PC-3 (cell line): ENCODE measurements around the gene GZMB. TPM values are rescaled to one million over a fixed set of nuclear protein-coding genes. Genes with fewer than 3 reads are reported as not detected.

Source experiments
- ATAC-seq: fragments of 200-7000 bp; cut with Tn5 transposase; 2 replicates; pipeline ENCODE4 v1.9.1; 2020; ENCODE audit warnings: mild to moderate bottlenecking, moderate library complexity
- BruUV-seq: library from RNA; stranded (reverse); fragments of 400-500 nt; replicated peaks from 2 replicates; lab custom pipeline; 2021; lab: Mats Ljungman, UMichigan
- CTCF ChIA-PET: fragments of 300-600 bp; sonication (Branson Sonifier 250); formaldehyde crosslinking; loops from one replicate; lab custom pipeline; 2022; ENCODE audit warnings: antibody characterized with exemption; lab: Charles Lee
- POLR2A ChIA-PET: fragments of 300-600 bp; sonication (Branson Sonifier 250); formaldehyde crosslinking; loops from one replicate; lab custom pipeline; 2022; ENCODE audit warnings: antibody characterized with exemption; ENCODE audit not compliant: unreplicated experiment; lab: Charles Lee
- DNase-seq: peaks from one replicate; pipeline ENCODE4 v3.0.0-alpha.2; 2015
- H2AFZ ChIP-seq: fragments of 300-600 bp; sonication (generic); 2 replicates; pipeline ENCODE4 v1.6.0; 2016; ENCODE audit warnings: antibody characterized with exemption, low read length
- H3F3A ChIP-seq: fragments of 300-600 bp; sonication (generic); one replicate; pipeline ENCODE4 v1.6.0; 2017; ENCODE audit warnings: antibody characterized with exemption, low read length, control low read depth, mild to moderate bottlenecking; ENCODE audit not compliant: unreplicated experiment
- H3K27ac ChIP-seq: fragments of 300-600 bp; sonication (generic); 2 replicates; pipeline ENCODE4 v1.5.1; 2016; ENCODE audit warnings: mild to moderate bottlenecking, low read length
- H3K27me3 ChIP-seq: fragments of 300-600 bp; sonication (generic); 2 replicates; pipeline ENCODE4 v1.6.1; 2016; ENCODE audit warnings: low read length, mixed read lengths
- H3K36me3 ChIP-seq: fragments of 300-600 bp; sonication (generic); 2 replicates; pipeline ENCODE4 v1.6.1; 2016; ENCODE audit warnings: low read depth, mixed run types, low read length, mixed read lengths
- H3K4me1 ChIP-seq: fragments of 300-600 bp; sonication (generic); 2 replicates; pipeline ENCODE4 v1.5.1; 2016; ENCODE audit warnings: low read length; ENCODE audit not compliant: insufficient read depth
- H3K4me2 ChIP-seq: fragments of 300-600 bp; sonication (generic); 2 replicates; pipeline ENCODE4 v1.6.0; 2016; ENCODE audit warnings: low read length
- H3K4me3 ChIP-seq: fragments of 300-600 bp; sonication (generic); 2 replicates; pipeline ENCODE4 v1.5.1; 2016; ENCODE audit warnings: mild to moderate bottlenecking, low read length, mixed read lengths
- H3K79me2 ChIP-seq: fragments of 300-600 bp; sonication (generic); 2 replicates; pipeline ENCODE4 v1.6.1; 2017; ENCODE audit warnings: low read length, mixed read lengths
- H3K9ac ChIP-seq: fragments of 300-600 bp; sonication (generic); 2 replicates; pipeline ENCODE4 v1.6.0; 2016; ENCODE audit warnings: mild to moderate bottlenecking, low read length
- H3K9me2 ChIP-seq: fragments of 300-600 bp; sonication (generic); replicated peaks from 2 replicates; pipeline ENCODE4 v1.6.1; 2016; ENCODE audit warnings: mixed run types, low read length, mixed read lengths
- H3K9me3 ChIP-seq: fragments of 300-600 bp; sonication (generic); 2 replicates; pipeline ENCODE4 v1.6.1; 2016; ENCODE audit warnings: low read length, mixed read lengths
- H4K20me1 ChIP-seq: fragments of 300-600 bp; sonication (generic); 2 replicates; pipeline ENCODE4 v1.6.1; 2016; ENCODE audit warnings: low read length, mixed read lengths
- CTCF ChIP-seq: fragments of 300-600 bp; sonication (generic); conservative IDR thresholded peaks from 2 replicates; pipeline ENCODE4 v1.5.1; 2017; ENCODE audit warnings: antibody characterized with exemption, low read depth, mild to moderate bottlenecking, low read length
- EZH2 ChIP-seq: fragments of 300-600 bp; sonication (generic); IDR thresholded peaks from one replicate; pipeline ENCODE4 v1.6.1; 2017; ENCODE audit warnings: antibody characterized with exemption, mild to moderate bottlenecking, low read length; ENCODE audit not compliant: unreplicated experiment
- EZH2phosphoT487 ChIP-seq: fragments of 300-600 bp; sonication (generic); IDR thresholded peaks from 2 replicates; pipeline ENCODE4 v1.6.1; 2018; ENCODE audit warnings: mild to moderate bottlenecking, antibody characterized with exemption, low read length, borderline replicate concordance
- intact Hi-C: fragments of 100-400 bp; cut with micrococcal nuclease; formaldehyde crosslinking; loops from 2 replicates; pipeline ENCODE4 v1.9.0; 2023
- total RNA-seq: library from RNA; depleted of rRNA; stranded (reverse); fragments of >200 nt; gene quantifications from 2 replicates; pipeline ENCODE4 v1.2.3, GENCODE V29; 2014

Gene GZMB
- total RNA-seq, 1 experiment from 2014 or later = not detected

GRCh38 chr14:24679248-24679961 lies 45.4 kb upstream of the GZMB start:
- no peaks in the 10 kb centered on the region for H3K9me2 ChIP-seq
- H3K36me3 ChIP-seq = no peaks in the 10 kb centered on the region; the same call in 1 of the 2 replicates
- ChIA-PET POLR2A (no interaction called here), CTCF (no interaction called here)
- intact Hi-C loops = loop anchor here (5.0 kb wide), 1 partner anchor 237 kb away; the partner anchor contains the start of gene SDR39U1
- ATAC-seq (no peak), DNase-seq (no peak)
- TF ChIP-seq EZH2phosphoT487 (no peak), CTCF (0 out of 2 replicates have a peak, but pooled peaks have one; percentile 10)
- H3K79me2 ChIP-seq = no peaks in the 10 kb centered on the region
- H4K20me1 ChIP-seq = no peaks in the 10 kb centered on the region
- no peak overlapping the region for H3K4me3 ChIP-seq
- no peaks in the 10 kb centered on the region for H3F3A ChIP-seq
- H3K9me3 ChIP-seq = no peaks in the 10 kb centered on the region
- no peak overlapping the region for H2AFZ ChIP-seq
- H3K27me3 ChIP-seq = no peaks in the 10 kb centered on the region
- no peak overlapping the region for H3K9ac ChIP-seq
- H3K4me1 ChIP-seq = no peaks in the 10 kb centered on the region
- H3K4me2 ChIP-seq = no peak overlapping the region
- H3K27ac ChIP-seq = no peak overlapping the region
- no TSS peak for BruUV-seq

- TF ChIP-seq CTCF (peak; percentile 99), EZH2 (no peak), EZH2phosphoT487 (no peak)
- Histone ChIP-seq H3K9me2 (no peaks in the 10 kb centered on the region), H3K4me2 (peak overlapping the region; percentile 64), H3K4me3 (peak overlapping the region; percentile 50), H3K9me3 (no peaks in the 10 kb centered on the region), H3K9ac (no peak overlapping the region), H3K79me2 (no peaks in the 10 kb centered on the region), H3K27me3 (no peaks in the 10 kb centered on the region), H3F3A (no peaks in the 10 kb centered on the region), H3K36me3 (no peaks in the 10 kb centered on the region; the same call in 1 of the 2 replicates), H2AFZ (peak overlapping the region; percentile 70), H4K20me1 (no peaks in the 10 kb centered on the region), H3K4me1 (no peaks in the 10 kb centered on the region), H3K27ac (no peak overlapping the region)
- ATAC-seq (peak; percentile 94), DNase-seq (peak; percentile 87)
- POLR2A ChIA-PET = no interaction called here
- intact Hi-C loops = loop anchor here (5.0 kb wide), 1 partner anchor 237 kb away; the partner anchor contains the start of gene SDR39U1
- no TSS peak for BruUV-seq
- CTCF ChIA-PET = interaction anchor here (0.6 kb wide), 1 partner anchor 382 kb away, joined by 3 read pairs; no protein-coding TSS in a partner anchor
Measured at GRCh38 chr14:24678801-24679247, 44.8 kb upstream of the GZMB start.

GRCh38 chr14:24677956-24678355 lies 44.0 kb upstream of the GZMB start:
- intact Hi-C loops = loop anchor here (5.0 kb wide), 1 partner anchor 236 kb away; the partner anchor contains the start of gene SDR39U1
- H3K9me2 ChIP-seq = no peaks in the 10 kb centered on the region
- no peaks in the 10 kb centered on the region; the same call in 1 of the 2 replicates for H3K36me3 ChIP-seq
- H3K27me3 ChIP-seq = 0 out of 2 replicates have a peak, but pooled peaks cover 4% of the 10 kb centered on the region
- ChIA-PET POLR2A (no interaction called here), CTCF (no interaction called here)
- no TSS peak for BruUV-seq
- no peaks in the 10 kb centered on the region for H3F3A ChIP-seq
- H3K9me3 ChIP-seq = no peaks in the 10 kb centered on the region
- no peak for TF ChIP-seq EZH2phosphoT487
- no peak for TF ChIP-seq CTCF
- no peak for TF ChIP-seq EZH2
- no peak overlapping the region for H3K27ac ChIP-seq
- ATAC-seq = no peak
- H3K4me3 ChIP-seq = no peak overlapping the region
- no peaks in the 10 kb centered on the region for H3K4me1 ChIP-seq
- no peak for DNase-seq
- no peaks in the 10 kb centered on the region for H3K79me2 ChIP-seq
- no peaks in the 10 kb centered on the region for H4K20me1 ChIP-seq
- H3K9ac ChIP-seq = no peak overlapping the region
- H3K4me2 ChIP-seq = no peak overlapping the region
- no peak overlapping the region for H2AFZ ChIP-seq
